Stimulated activated CD8-positive, alpha-beta memory T cell treated with anti-CD3 and anti-CD28 coated beads, Interleukin-7, amount 100 ng/mL, for 48 hours (primary cell): Measurements from ENCODE around the gene TBXA2R.

Source experiments
- DNase-seq, 2 donors: peaks; one replicate each; pipeline ENCODE4 v3.0.0-alpha.2; 2020; ENCODE audit warnings: low read depth in 1 of 2; ENCODE audit errors: extremely low read depth in 1 of 2

Gene TBXA2R

DNA sequence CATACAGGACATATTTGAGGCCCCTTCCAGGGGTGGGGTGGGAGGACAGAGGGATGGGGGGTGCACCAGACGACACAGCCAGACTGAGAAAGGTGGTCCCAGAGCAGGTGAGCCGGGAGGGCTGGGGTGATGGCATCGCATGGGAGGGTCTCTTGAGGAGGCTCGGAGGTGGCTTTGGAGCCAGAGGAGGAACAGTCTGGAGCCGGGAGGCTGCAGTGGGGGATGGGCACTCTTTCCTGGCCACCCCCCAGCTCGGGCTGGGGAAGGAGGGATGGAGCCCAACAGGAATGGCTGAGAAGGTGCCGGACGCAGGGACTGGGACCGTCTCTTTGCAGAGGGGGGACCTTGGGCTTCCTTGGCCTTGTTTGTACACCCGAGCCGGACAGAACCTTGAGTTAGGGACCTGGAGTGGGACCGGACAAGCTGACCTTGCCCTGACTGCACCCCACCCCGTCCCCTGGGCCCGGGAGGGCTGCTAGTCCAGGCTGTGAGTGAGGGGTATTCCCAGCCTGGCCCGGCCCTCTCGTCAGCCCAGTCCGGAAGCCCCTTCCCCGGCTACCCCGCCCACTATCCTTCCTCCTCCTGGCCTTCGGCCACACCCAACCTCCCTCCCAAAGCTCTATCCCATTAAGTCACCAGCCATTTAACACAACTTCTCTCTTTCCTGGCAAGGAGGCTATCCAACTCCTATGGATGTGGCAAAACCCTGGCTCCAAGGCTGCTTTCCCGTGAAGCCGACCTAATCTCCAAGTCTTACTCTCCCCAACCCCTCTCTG lies 816 bp upstream of the TBXA2R start:
- no peak for DNase-seq

DNA sequence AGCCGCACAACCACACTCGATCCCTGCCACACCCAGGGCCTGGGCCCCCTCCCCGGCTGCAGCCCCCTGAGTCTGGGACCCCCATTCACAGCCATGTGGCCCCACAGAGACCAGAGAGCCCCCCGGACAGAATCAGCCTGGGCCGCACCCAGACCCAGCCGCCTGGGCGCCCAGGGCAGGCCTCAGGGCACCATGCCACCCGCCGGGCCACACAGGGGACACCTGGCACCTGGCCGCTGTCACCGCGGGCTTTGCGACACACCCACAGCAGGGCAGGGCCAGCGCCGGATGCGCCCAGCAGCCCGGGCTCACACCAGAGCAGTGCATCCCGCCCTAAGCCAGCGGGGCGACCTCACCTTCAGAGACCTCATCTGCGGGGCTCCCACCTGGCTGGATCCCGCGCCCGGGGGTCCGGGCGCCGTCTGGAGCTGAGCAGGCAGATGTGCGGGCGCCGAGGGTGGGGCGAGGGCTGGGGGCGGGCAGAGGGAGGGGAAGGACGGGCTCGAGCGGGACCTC lies 443 bp downstream of the TBXA2R start:
- no peak for DNase-seq

DNA sequence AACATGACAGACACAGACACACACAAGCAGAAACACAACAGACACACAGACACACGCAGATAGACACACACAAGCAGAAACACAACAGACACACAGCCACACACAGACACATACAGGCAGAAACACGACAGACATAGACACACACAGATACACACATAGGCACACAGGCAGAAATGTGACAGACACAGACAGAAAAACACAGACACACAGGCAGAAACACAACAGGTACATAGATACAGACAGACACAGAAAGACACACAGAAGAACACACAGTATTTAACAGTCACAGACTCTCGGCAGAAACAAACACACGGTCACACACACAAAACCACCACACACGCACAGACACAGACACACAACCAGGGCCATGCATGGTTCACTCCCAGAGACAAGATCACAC lies 905 bp downstream of the TBXA2R start:
- DNase-seq = no peak

- no peak for DNase-seq
These were observed 1.3 kb downstream of the TBXA2R start for GRCh38 chr19:3605361-3605760.

DNA sequence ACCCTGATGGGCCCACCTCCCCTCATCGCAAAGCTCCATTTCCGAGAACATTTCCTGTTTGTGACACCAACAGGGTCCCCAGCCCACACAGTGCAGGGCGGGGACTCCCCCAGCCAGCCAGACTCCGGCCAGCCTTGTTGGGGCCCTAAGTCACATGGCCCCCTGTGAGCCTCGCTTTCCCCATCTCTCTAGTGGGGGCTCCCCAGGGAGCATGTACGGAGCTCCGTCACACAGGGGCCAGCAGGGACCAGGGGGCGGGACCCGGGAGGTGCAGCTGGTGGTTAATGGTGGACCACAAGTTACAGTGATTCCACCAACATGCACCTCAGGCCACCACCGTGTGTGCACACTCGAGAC lies 1.7 kb downstream of the TBXA2R start:
- DNase-seq = peak in 1 of 2 donors; percentile 17

- DNase-seq = no peak
These were observed 2.3 kb downstream of the TBXA2R start for GRCh38 chr19:3604227-3604986.

DNA sequence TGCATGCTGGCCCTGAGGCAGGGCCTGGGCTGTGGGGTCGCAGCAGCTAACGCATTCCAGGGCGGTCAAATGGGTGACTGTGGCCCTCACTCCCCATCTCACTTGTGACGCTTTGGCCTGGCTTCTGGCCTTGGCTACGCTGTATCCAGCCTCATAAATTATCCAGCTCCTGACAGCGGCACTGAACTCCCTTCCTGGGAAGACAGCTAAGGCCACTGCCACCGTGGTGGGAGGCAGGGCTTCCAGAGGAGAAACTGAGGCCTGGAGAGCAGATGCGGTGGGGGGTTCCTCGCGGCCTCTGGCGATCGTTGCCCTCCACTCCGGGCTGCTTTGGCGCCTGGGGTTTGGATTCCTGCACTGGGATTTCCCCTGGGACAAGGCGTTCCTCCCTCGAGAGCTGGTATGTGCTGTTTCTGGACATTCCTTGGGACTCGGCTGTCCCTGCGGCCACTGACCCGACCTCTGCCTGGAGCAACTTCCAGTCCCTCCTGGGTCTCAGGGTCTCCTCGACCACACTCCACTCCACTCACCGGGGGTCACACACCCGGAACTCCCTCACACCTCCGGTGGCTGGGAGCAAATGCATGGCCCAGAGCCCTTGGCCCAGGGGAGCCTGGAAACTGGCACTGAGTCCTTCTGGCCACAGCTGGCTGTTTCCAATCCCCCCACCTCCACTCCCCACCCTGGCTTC lies 3.4 kb downstream of the TBXA2R start:
- DNase-seq = no peak

GRCh38 chr19:3601021-3601420 lies 5.7 kb downstream of the TBXA2R start:
- DNase-seq = no peak

DNA sequence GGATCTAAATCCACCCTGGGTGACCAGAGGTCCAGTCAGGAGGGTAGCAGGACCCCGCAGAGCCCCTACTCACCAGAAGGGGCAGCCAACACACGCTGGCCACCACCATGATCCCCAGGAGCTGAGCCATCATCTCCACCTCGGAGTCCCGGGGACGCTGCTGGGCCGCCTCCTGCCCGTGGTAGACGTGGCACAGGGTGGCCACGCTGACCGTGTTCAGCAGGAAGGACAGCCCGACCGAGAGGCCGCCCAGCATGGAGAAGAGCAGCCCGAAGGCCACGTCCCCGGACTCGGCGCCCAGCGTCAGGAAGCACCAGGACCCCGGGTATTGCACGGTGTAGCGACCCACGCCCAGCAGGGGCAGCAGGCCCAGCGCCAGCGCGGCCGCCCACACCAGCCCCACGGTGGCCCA lies 6.9 kb downstream of the TBXA2R start:
- DNase-seq = no peak

GRCh38 chr19:3595521-3596061 lies 11.1 kb downstream of the TBXA2R start:
- no peak for DNase-seq

DNA sequence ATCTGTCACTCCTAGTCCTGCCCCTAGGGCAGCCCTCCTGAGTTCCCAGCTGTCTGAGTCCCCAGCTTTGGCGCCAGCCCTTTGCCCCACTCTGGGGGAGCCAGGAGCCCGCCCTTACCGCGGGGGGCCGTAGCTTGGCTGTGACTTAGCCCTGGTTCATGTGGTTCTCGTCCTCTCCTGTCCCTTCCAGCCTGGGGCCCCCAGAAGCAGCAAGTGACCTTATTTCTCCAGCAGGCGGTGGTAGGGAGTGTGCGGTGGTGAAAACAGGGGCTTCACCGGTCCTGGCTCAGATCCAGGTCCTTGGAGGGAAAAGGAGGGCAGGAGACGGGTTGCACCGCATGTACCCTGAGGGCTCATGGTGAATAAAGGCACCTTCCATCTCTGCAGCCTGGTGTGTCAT lies 13.5 kb downstream of the TBXA2R start:
- DNase-seq = no peak

DNA sequence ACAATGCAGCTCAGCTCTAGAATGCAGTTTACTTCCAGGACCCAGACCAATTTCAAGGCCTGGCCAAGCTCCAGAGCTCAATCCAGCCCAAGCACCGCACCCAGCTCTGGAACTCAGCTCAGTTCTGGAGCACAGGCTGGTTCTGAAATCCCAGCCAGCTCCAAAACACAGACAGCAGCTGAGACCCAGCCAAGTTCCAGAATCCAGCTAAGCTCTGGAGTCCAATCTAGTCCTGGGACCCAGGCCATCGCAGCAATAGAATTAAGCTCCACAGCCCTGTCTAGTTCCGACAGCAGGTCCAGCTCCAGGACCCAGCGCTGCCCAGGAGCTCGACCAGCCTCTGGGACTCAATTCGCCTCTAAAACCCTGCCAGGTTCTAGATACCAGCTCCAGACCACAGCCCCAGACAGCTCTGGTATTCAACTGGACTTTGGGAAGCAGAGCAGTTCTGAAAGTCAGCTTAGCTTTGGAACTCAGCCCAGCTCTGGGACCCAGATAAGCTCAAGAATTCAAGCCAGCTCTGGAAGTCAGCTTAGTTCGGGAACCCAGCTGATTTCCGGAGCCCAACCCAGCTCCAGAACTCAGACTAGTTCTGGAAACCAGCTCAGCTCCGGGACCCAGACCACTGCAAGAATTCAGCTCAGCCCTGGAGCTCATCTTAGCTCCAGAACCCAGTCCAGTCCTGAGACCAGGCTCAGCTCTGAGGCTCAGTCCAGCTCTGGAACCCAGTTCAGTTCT lies 14.6 kb downstream of the TBXA2R start:
- no peak for DNase-seq

GRCh38 chr19:3590991-3591659 lies 15.6 kb downstream of the TBXA2R start:
- DNase-seq = no peak

- DNase-seq = no peak
These were observed 16.7 kb downstream of the TBXA2R start for GRCh38 chr19:3589949-3590348.

DNA sequence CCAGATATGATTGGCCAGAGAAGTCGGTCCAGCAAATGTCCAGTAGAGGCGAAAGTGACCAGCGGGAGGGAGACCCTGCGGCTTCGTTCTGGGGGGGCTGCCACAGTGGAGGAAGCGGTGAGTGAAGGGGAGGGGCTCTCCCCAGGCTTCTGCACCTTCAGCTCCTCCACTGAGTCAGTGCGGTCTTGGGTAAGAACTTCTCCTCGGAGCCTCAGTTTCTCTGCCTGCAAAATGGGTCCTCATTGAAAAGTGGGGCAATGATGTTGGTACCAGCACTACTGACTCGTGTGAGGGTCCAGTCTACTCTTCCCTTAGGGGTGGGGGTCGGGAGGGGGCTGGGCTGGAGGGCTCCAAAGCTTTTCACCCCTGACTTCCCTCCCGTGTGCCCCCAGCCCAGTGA lies 17.2 kb downstream of the TBXA2R start:
- DNase-seq = no peak

DNA sequence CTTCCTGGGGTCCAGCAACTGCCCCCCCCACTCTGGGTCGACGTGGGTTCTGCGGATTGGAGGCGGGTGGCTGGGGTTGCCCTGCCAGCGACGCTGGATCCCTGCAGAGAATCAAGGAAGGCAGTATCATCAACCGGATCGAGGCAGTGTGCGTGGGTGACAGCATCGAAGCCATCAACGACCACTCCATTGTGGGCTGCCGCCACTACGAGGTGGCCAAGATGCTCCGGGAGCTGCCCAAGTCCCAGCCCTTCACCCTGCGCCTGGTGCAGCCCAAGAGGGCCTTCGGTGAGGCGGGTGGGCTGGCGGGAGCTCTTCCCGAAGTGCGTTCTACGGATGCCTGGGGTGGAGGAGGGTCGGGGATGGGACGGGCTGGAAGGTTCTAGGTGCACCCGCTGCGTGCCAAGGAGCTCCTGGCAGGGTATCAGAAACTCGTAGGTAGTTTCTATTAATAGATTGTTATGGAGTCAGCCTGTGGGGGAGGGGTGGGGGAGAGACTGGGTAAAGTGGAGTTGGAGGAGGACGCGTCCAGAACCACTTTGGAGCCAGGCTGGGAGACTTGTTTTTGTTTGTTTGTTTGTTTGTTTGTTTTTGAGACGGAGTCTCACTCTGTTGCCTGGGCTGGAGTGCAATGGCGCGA lies 19.8 kb downstream of the TBXA2R start:
- DNase-seq = no peak

GRCh38 chr19:3586127-3586626 lies 20.5 kb downstream of the TBXA2R start:
- DNase-seq = no peak

GRCh38 chr19:3585301-3586126 lies 21.2 kb downstream of the TBXA2R start, which contains the start of gene GIPC3:
GIPC3 (plus strand) TSS chr19:3585478; CDS start chr19:3585598, 120 bp downstream.
- no peak for DNase-seq
